Stimulated activated memory B cell treated with anti-CD40 and anti-IgM and Interleukin-4, amounts not matched to agents 10 μg/mL and 1 μg/mL and 100 μg/mL, for 72 hours (primary cell): ENCODE data around the gene HDAC4.
A peak's percentile ranks its signal among the peaks of the same experiment; 100 is the strongest.

Experiments
- ATAC-seq: fragments of 150-1000 bp; cut with Tn5 transposase; 2 replicates; pipeline ENCODE4 v1.10.0; 2021
- H3K27ac Mint-ChIP-seq: one replicate; pipeline ENCODE4 v1.8.0; 2022; ENCODE audit warnings: mild to moderate bottlenecking, mixed read lengths
- H3K27me3 Mint-ChIP-seq: one replicate; pipeline ENCODE4 v1.8.0; 2022; ENCODE audit warnings: mixed read lengths
- H3K36me3 Mint-ChIP-seq: one replicate; pipeline ENCODE4 v1.8.0; 2022; ENCODE audit warnings: mixed read lengths
- H3K4me1 Mint-ChIP-seq: one replicate; pipeline ENCODE4 v1.8.0; 2022; ENCODE audit warnings: mixed read lengths
- H3K4me3 Mint-ChIP-seq: one replicate; pipeline ENCODE4 v1.8.0; 2022; ENCODE audit warnings: mild to moderate bottlenecking, moderate library complexity, mixed read lengths
- H3K9me3 Mint-ChIP-seq: one replicate; pipeline ENCODE4 v1.8.0; 2022; ENCODE audit warnings: mixed read lengths

Gene HDAC4

DNA sequence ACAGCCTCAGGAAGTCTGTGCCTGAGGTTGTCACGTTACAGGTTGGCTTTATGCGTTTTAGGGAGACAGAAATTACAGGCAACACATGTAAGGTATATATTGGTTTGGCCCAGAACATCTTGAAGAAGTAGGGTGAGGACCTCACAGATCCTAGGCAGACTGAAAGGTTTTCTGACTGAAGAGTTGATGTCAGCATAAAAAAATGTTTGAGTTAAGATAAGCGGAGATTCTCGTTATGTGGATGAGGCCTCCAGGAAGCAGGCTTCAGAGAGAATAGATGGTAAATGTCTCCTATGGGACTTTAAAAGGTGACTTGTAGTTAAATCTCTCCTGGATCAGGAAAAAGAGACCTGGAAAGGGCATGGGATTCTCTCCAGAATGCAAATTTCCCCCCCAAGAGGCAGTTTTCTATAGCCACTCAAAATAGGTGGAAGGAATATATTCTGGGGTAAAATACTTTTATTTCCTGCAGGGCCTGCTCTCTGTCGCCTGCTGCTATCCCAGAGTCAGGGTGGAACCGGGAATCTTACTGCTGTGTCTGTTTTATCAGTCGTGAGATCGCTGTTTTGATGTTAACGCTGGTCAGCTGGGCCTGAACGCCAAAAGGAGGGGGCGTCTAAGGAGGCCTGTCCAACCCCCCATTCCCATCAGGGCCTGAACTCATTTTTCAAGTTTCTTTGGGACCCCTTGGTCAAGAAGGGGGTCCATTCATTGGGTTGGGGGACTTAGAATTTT is 171.1 kb downstream of the HDAC4 start:
- Mint-ChIP-seq H3K27me3 (no peaks in the 10 kb centered on the region), H3K9me3 (no peaks in the 10 kb centered on the region), H3K36me3 (no peaks in the 10 kb centered on the region), H3K4me3 (no peak overlapping the region), H3K4me1 (no peaks in the 10 kb centered on the region), H3K27ac (no peak overlapping the region)
- ATAC-seq, result no peak

DNA sequence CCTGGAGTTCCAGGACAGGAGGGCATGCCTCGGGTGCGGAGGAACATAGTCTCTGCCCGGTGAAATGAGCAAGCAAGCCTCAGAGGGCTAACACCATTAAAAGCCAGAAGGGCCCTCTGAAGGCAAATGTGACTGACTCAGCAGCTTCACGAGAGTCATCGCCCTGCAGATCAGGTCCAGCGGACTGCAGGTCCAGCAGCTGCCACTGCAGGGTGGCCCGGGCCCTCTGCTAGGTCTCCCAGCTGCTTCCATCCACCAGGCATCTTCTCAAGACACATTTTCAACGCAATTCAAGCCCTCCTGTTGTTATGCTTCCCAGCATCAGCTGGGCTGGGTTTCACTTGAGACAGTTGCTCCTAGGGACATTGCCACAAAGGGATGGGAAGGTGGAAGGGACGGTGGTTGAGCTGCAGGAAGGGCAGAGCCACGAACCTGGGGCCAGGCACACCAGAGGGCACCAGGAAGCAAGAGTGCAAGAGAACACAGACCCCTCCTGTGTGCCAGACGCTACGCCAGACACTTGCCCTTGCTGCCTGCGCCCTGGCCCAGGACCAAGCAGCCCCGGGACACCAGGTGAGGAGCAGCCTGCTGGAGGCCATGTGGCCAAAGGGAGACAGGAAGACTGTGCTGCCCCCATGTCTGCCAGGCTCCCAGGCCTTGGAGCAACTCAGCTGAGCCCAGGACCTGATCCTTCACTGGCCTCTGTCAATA is 173.0 kb downstream of the HDAC4 start:
- H3K27ac Mint-ChIP-seq, result no peak overlapping the region
- H3K27me3 Mint-ChIP-seq, result no peaks in the 10 kb centered on the region
- H3K36me3 Mint-ChIP-seq, result no peaks in the 10 kb centered on the region
- H3K9me3 Mint-ChIP-seq, result no peaks in the 10 kb centered on the region
- no peak for ATAC-seq
- peaks cover 3% of the 10 kb centered on the region for H3K4me1 Mint-ChIP-seq
- H3K4me3 Mint-ChIP-seq, result no peak overlapping the region

DNA sequence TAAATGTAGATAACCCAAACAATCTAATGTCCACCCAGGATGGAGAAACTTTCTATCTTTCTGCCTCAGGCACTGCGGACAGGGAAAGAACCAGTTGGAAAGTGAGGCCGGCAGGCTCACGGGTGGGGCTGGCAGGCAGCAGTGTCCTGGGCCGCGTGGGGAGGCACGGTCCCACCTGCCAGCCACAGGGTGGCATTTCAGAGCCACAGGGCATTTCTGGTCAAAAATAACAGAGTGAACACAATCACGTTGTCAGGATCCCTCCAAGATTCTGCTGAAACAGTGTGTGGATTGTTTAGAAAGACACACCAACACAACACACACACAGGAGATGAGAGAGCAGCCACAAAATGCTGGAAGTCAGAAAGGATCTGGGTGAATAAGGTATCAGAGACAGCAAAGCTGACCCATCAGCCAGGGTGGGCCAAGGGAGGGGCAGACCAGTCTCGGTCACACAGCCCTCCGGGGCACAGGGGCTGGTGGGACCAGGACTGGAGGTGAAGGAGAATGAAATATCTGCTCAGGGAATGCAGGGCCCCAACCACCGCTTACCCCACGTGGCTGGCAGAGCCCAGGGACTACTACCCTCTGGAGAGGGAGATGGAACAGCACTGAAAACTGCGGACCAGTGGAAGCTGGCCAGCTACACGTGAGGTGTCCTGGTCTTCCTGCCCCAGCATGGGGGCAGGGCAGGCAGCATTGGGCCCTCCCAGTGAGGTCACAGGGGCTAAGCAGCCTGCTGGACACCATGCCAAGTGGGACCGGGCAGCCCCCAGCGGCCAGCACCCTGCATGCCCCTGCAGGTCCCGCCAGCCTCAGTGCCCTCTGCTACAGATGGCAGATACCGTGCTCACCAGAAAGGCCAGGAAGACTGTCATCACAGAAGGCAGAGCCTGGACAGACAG is 173.9 kb downstream of the HDAC4 start:
- no peaks in the 10 kb centered on the region for H3K9me3 Mint-ChIP-seq
- H3K36me3 Mint-ChIP-seq, result no peaks in the 10 kb centered on the region
- H3K27me3 Mint-ChIP-seq, result no peaks in the 10 kb centered on the region
- H3K27ac Mint-ChIP-seq, result no peak overlapping the region
- no peak overlapping the region for H3K4me3 Mint-ChIP-seq
- ATAC-seq, result peak; percentile 47
- peaks cover 12% of the 10 kb centered on the region for H3K4me1 Mint-ChIP-seq

DNA sequence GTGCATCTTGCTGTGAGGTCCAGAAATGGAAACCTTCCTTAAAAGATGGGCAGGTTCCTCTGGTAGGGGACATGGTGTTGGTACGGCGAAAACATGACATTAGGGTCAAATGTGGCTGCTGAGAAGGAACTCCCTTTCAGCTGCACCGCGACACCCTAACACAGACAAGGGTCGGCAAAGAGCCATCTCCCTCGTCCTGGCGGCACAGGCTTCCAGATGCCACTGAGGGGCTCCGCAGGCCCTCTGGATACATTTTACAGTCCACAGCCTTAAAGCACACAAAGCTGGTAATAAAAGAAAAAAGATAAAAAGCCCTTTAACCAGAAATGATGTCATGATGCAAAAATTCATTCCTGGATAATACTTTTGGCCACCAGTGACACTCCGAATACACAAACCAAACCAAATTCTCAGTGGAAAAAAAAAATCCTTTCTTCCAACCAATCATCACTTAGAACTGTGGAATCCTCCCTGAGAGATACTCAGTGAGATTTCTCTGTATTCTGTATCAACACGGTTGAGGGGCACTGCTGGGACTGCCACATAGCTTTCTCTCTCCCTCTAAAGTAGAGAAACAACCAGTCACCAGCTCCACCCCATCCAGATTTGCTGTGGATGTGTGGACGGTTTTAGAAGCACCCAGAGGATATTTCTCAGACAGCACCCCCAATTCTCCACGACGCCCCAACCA is 174.8 kb downstream of the HDAC4 start:
- Mint-ChIP-seq H3K4me1 (peaks cover 21% of the 10 kb centered on the region), H3K27ac (no peak overlapping the region), H3K36me3 (no peaks in the 10 kb centered on the region), H3K27me3 (no peaks in the 10 kb centered on the region), H3K9me3 (no peaks in the 10 kb centered on the region), H3K4me3 (no peak overlapping the region)
- no peak for ATAC-seq

DNA sequence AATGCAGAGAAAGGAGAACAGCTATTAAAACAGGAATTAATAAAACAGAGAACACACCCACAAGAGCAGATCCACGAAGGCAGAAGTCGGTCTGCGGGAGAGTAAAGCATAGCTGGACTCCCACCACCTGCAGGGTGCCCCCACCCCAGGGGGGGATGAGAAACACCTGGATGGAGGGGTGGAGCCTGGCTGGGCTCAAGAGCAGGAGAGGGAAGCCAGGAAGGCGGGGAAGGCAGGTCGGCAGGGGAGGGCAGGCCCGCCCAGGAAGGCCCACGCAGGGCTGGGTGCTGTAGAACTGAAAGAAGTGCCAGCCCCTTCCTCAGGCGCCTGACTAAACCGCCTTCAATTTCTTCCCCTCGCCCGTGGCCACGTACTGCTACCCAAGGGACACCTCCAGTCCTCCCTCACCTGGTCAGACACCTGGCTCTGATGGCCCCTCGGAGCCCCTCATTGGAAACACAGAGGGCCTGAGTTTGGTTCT is 175.4 kb downstream of the HDAC4 start:
- H3K27me3 Mint-ChIP-seq, result no peaks in the 10 kb centered on the region
- no peak overlapping the region for H3K4me3 Mint-ChIP-seq
- H3K9me3 Mint-ChIP-seq, result no peaks in the 10 kb centered on the region
- no peak overlapping the region for H3K27ac Mint-ChIP-seq
- no peaks in the 10 kb centered on the region for H3K36me3 Mint-ChIP-seq
- no peak for ATAC-seq
- H3K4me1 Mint-ChIP-seq, result peaks cover 25% of the 10 kb centered on the region

DNA sequence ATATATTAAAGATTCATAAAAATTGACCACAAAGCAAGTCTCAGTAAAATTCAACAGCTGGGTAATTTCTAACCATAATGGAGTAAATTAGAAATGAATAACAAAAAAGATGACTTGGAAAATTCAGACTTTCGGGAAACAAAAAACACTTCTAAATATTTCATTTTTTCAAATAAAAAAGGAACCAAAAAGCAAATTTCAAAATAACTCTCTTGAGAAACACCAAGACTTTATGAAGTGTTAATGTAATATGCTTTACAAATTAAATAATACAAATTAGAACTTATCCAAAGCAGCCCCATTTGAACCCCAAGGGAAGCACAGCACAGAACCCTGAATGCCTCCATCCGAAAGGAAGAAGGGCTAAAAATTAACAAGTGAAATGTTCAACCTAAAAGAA is 175.9 kb downstream of the HDAC4 start:
- Mint-ChIP-seq H3K27ac (no peak overlapping the region), H3K4me3 (no peak overlapping the region), H3K36me3 (peaks cover 4% of the 10 kb centered on the region), H3K27me3 (no peaks in the 10 kb centered on the region), H3K4me1 (peaks cover 30% of the 10 kb centered on the region), H3K9me3 (no peaks in the 10 kb centered on the region)
- no peak for ATAC-seq

DNA sequence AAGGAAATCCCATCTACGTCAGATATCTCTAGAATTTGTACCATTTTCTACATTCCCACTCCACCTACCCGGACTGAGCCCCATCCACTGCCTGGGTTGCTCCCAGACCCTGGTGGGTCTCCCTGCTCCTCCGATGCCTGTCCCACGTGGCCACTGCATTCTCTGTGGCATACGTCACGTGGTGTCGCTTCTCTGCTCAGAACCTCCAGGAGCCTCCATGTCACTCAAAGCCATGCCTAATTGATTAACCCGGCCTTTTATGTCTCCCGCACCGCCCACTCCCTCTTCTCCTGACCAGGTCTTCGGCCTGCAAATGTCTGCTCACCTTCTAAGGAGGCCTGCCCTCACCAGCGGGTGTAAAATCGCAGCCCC is 176.6 kb downstream of the HDAC4 start:
- Mint-ChIP-seq H3K27ac (no peak overlapping the region), H3K27me3 (no peaks in the 10 kb centered on the region), H3K9me3 (no peaks in the 10 kb centered on the region), H3K4me1 (peaks cover 31% of the 10 kb centered on the region), H3K36me3 (peaks cover 5% of the 10 kb centered on the region), H3K4me3 (no peak overlapping the region)
- no peak for ATAC-seq

DNA sequence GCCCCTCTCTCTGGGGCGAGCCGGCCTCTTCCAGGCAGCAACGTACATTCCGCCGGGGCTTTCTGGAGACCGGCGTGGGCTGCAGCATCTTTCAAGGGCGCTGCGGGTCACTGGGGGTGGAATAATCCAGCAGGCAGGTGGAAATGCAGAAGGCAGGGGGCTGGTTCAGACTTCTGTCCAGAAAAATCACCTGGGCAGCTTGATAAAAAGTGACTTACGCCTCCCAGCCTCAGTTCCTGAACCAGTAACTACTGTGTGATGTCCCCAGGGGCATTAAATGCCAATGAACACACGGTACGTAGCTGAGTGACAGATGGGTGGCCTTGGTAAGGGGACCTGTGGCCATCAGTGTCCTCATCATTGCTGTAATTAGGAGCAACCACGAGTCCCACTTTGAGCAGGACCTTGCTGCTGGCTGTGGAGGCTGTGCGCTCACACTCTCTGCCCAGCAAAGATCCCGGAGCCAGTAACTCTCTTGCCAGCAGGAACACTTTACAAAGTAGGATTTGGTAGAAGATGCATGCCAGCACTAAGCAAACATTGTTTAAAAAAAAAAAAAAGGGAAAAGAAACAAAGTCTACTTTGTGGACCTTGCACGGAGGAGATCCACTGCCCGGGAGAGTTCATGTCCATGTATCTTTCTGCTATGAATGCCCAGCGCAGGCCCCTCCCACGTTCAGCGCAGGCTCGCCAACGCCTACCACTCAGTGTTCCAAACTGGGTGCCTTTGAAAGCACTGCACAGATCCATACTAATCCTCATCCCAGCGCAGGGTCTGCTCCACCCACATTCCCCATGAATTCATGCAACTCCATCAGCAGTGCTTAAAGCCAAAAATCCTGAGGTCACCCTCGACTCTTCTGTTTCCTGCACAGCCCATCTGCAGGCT is 177.3 kb downstream of the HDAC4 start:
- H3K9me3 Mint-ChIP-seq, result no peaks in the 10 kb centered on the region
- peaks cover 31% of the 10 kb centered on the region for H3K4me1 Mint-ChIP-seq
- H3K4me3 Mint-ChIP-seq, result no peak overlapping the region
- H3K36me3 Mint-ChIP-seq, result peaks cover 5% of the 10 kb centered on the region
- no peak overlapping the region for H3K27ac Mint-ChIP-seq
- H3K27me3 Mint-ChIP-seq, result no peaks in the 10 kb centered on the region
- no peak for ATAC-seq

DNA sequence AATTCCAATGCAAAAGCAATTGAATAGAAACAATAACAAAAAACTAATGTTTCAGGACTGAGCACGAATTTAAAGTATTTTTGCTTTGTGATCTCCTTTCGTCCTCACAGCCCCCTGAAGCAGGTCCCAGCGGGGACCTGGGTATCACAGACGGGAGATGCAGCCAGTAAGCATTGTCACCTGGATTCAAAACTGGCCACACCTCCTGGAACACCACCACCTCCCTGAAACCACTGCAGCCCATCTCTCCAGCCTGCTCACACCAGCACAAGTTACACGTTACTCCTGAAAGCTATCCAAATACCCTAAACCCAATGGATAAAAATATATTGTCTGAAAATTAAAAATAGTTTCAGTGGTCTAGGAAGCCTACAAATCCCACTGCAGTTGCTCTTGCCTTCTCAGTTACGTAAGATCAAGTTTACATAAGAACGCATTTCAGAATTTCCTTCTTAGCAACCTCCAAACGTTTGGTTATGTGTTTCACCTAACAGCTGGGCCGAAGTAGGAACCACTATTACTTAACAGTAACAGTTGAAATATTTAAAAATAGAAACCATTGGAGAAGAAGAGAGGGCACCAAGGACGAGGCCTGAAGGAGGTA is 178.0 kb downstream of the HDAC4 start:
- no peak for ATAC-seq
- H3K4me3 Mint-ChIP-seq, result no peak overlapping the region
- peaks cover 5% of the 10 kb centered on the region for H3K36me3 Mint-ChIP-seq

DNA sequence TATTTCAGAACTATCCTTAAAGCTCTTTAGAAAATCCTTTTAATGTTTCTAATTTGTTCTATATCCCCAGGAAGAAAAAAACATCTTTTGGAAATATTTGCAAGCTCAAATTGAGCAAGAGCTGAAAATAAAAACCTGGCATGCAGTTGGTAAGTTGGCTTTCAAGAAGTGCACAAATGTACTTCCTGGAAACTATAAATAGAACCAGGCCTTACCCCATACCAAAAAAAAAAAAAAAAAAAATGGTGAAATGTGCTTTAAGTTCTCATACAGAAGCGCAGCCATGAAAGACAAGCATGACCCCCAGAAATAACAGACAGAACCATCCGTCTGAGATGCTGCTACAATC is 178.5 kb downstream of the HDAC4 start:
- H3K9me3 Mint-ChIP-seq, result no peaks in the 10 kb centered on the region
- no peaks in the 10 kb centered on the region for H3K27me3 Mint-ChIP-seq
- ATAC-seq, result no peak
- H3K4me3 Mint-ChIP-seq, result peak overlapping the region; percentile 52
- peak overlapping the region; percentile 77 for H3K27ac Mint-ChIP-seq
- H3K4me1 Mint-ChIP-seq, result peaks cover 37% of the 10 kb centered on the region
- H3K36me3 Mint-ChIP-seq, result peaks cover 5% of the 10 kb centered on the region

More for the DNA sequence above, 178.0 kb downstream of the HDAC4 start:
- Mint-ChIP-seq H3K27ac (peak overlapping the region; percentile 77), H3K9me3 (no peaks in the 10 kb centered on the region), H3K4me1 (peaks cover 32% of the 10 kb centered on the region), H3K27me3 (no peaks in the 10 kb centered on the region)

DNA sequence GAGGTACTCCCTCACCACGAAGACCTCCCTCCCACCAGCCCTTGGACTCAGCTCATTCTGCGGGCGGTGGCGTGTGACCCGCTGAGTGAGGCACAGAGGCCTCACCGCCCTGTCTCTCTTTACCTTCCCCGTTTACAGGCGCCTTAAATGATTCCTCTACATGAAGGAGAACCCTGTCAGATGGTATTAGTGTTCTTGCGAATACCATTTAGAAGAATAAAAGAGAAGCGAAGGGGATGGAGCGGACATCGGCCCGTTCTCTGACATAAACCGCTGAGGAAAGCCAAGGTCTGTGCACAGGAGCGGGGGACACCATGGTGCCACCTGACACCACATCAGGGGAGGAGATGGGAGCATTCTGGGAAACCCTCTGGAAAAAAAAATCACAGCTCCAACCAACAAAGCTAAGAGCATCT is 179.8 kb downstream of the HDAC4 start:
- Mint-ChIP-seq H3K4me3 (no peak overlapping the region), H3K27ac (peak overlapping the region; percentile 77), H3K36me3 (peaks cover 5% of the 10 kb centered on the region), H3K4me1 (peaks cover 50% of the 10 kb centered on the region), H3K9me3 (no peaks in the 10 kb centered on the region), H3K27me3 (no peaks in the 10 kb centered on the region)
- ATAC-seq, result no peak

DNA sequence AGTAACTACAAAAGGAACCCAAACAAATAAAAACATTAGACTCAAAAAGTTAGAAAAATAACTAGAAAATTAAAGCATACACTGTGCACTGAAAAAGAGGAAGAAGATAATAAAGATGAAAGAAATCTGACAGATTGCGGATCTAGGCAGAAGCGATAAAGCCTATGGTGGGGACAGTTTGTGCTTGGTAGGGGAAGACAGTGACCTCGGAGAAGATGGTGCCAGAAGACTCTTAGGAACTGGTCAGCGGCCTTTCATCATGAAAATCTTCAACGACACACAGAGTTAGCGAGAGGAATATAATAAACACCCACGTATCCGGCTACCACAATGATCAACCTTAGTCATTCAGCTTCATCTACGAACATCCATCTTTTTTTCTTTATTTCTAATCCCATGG is 180.5 kb downstream of the HDAC4 start:
- Mint-ChIP-seq H3K27me3 (peaks cover 3% of the 10 kb centered on the region), H3K36me3 (peaks cover 5% of the 10 kb centered on the region), H3K4me3 (no peak overlapping the region), H3K4me1 (peaks cover 56% of the 10 kb centered on the region), H3K9me3 (no peaks in the 10 kb centered on the region), H3K27ac (no peak overlapping the region)
- no peak for ATAC-seq

DNA sequence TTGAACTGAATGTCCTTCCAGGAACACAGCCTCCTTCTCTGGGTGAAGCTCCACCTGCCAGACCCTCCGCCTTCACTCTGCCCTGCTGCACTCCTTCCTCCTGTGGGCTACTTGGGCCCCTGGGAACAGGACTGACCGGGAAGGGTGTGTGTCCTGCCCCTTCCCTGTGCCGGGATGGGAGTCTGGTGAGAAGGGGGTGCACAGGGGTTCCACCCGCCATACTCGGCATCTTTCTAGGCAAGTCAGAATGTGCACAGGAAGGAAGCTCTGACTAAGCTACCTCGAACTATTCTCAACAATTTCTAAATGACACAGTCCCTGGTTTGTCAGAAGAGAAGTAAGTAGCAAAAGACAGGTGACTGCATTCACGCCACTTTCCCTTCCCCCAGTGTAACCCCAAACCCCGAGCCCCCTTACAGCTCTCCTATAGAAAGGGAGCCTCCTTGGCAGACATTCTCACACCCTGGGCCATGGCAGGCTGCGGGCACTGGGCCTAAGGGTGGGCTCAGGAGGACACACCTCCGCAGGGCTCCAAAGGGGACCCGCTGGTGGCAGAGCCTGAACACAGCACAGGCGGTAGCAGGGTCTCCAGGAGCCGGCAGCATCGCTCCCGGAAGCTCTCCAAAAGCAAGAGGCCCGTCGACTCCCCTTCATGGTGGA is 184.1 kb downstream of the HDAC4 start:
- Mint-ChIP-seq H3K27ac (peak overlapping the region; percentile 59), H3K4me3 (peak overlapping the region; percentile 60), H3K4me1 (peaks cover 52% of the 10 kb centered on the region), H3K36me3 (peaks cover 15% of the 10 kb centered on the region), H3K9me3 (no peaks in the 10 kb centered on the region), H3K27me3 (peaks cover 13% of the 10 kb centered on the region)
- peak; percentile 80 for ATAC-seq
